Stimulated activated CD8-positive, alpha-beta memory T cell treated with anti-CD3 and anti-CD28 coated beads, Interleukin-4, amount 100 ng/mL, for 1 hour (primary cell): ENCODE data around the gene STT3B.

Experiments
- DNase-seq, 2 donors: peaks; one replicate each; pipeline ENCODE4 v3.0.0-alpha.2; 2020; ENCODE audit warnings: low read depth in 2 of 2, low spot score in 1 of 2

Gene STT3B

DNA sequence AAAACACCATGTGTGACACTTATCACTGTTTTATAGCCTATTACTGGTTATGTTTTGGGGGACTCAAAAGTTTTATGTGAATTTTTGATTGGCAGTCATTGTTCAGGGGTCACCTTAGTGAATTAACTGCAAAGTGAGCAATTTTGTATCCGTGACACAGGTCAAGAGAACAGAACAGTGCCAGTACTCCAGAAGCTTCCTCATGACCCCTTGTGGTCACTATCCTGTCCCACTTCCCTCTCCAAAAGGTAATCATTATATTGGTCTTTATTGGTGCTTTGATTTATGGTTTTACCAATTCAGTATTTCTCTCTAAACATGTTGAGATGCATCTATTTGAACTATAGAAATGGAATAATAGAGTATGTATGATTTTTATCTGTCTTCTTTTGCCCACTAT, 107.1 kb downstream of the STT3B start:
- no peak for DNase-seq

DNA sequence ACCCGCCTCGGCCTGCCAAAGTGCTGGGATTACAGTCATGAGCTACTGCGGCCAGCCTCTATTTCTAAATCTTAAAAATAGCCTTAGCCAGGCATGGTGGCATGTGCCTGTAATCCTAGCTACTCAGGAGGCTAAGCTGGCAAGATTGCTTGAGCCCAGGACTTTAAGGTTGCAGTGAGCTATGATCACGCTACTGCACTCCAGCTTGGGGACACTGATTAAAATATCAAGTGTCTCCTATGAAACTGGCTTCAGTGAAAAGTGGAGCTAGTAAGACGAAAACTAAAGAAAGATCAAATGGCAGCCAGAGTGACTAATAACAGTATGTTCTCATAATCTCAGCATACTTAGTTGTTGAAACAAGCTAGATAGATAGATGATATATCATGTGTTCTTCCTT, 112.5 kb downstream of the STT3B start:
- no peak for DNase-seq

DNA sequence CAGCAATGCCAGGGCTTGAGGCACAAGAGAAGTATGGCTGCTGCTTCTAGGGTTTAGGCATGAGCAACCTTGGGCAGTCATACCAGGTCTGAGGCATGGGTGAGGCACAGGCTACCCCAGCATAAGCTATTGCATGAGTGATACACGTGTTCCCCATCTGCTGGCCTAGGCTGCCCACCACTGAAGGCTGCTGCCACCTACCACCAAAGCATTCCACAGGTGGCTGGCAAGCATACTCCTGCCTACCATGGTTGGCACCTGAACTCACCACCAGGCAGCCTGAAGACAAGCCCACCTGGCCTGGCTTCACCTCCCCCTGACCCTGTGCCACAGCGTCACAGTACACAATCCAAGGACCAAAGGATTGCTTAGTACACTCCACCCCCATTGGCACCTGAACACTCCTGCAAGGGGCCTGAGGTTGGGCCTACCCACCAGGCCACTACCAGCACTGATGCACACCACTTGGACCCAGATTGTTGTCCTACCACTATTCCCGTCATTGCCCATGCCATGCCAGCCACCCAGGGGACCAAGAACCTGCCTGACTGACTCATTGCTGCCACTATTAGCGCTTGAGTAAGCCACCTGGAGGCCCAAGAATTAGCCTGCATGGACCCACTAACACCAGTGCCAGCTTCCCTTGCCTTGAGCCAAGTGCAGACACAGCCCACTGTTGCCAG, 115.7 kb downstream of the STT3B start:
- no peak for DNase-seq

DNA sequence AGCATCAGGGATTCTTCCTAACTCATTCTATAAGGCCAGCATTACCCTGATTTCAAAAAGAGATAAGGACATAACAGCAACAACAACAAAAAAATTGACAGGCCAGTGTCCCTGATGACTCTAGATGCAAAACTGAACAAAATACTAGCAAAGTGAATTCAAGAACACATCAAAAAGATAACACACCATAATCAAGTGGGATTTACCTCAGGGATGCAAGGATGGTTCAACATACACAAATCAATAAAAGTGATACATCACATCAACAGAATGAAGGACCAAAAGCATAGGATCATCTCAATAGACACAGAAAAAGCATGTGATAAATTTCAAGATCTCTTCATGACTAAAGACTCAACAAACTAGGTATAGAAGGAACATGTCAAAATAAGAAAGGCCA, 119.6 kb downstream of the STT3B start:
- DNase-seq, result no peak

DNA sequence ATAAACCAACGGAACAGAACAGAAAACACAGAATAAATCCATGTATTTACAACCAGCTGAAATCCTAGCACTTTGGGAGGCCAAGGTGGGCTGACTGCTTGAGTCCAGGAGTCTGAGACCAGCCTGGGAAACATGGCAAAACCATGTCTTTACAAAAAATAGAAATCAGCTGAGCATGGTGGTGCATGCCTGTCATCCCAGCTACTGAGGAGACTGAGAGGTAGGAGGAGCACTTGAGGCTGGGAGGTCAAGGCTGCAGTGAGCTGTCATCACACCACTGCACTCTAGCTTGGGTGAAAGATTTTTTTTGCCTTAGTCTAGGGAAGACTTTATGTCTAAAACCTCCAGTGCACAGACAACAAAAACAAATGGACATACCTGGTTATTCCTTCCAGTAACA, 120.7 kb downstream of the STT3B start:
- DNase-seq, result no peak

GRCh38 chr3:31654998-31655397, 122.3 kb downstream of the STT3B start:
- no peak for DNase-seq

GRCh38 chr3:31659246-31659645, 126.5 kb downstream of the STT3B start:
- no peak for DNase-seq

DNA sequence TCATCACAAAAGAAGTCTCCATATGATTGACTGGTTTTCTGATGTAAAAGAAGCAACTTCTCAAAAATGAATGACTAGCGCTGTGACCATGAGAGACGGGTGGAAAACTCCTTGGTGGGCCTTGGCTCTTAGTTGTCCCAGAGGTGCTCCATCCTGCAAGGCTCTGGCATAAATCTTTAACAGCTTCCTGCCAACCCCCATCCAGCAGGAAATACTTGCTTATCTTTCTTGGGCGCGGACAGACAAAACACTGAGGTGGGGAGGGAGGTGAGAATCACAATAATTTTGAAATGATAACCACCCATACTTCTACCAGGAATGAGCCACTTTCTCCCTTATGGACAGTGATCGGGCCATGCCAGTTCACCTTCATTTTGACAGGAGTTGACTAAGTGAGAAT, 128.6 kb downstream of the STT3B start:
- no peak for DNase-seq

- no peak for DNase-seq
These were observed 129.4 kb downstream of the STT3B start for GRCh38 chr3:31661993-31662670.

DNA sequence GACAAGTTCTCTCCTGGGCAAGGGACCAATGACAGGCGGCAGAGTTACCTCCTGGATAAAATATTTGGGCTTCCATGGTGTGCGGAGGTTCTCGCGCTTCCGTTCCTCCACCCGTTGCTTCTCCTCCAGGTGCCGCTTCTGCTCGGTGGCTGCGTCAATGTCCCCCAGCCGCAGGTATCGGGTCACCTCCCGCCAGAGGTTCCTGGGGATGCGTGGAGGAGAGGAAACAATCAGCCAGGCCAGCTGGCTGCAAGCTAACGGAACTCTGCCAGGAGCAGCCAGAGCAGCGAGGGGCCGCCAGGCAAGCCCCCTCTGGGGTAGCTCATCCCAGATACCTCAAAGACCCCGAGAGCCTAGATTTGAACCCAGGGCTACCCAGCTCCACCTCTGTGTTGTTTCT, 131.3 kb downstream of the STT3B start:
- no peak for DNase-seq

GRCh38 chr3:31667582-31667981, 134.9 kb downstream of the STT3B start:
- no peak for DNase-seq

- DNase-seq, result no peak
These were observed 135.5 kb downstream of the STT3B start for GRCh38 chr3:31668242-31668641.

GRCh38 chr3:31670136-31670535, 137.4 kb downstream of the STT3B start:
- no peak for DNase-seq

DNA sequence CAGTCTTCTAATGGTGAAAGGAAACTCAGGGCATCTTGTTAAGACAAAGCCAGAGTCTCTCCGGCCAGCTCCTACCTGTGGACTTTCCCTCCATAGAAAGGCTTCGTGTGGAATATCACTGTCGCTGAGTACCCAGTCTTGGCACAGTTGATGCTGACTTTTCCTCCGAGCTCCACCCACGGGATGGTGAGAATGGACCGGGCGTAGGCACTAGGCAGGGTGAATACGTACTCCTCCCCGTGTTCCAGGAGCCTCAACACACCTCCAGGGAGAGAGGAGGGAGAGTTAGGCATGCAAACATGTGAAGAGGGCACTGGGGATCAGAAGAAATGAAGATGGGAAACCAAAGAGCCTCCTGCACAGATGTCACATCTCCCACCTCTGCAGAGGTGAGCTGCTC, 138.0 kb downstream of the STT3B start:
- no peak for DNase-seq

DNA sequence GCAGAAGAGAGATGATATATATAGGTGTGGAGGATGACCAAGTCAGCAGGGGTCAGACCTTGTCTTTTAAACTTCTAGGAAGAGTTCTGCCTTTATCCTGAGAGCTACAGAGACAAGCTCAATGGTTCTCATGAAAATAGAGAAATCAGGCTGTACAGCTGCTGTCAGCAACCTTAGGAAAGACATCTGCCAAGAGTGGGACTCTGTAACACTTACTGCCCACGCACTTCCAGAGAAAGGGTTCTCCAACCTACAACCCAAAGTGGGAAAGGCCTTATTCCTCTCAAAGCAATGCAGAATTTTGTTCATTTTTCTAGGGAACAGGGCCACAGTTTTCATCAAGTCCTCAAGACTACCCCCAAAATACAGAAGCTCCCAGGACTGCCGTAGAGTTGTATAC, 138.7 kb downstream of the STT3B start:
- no peak for DNase-seq

DNA sequence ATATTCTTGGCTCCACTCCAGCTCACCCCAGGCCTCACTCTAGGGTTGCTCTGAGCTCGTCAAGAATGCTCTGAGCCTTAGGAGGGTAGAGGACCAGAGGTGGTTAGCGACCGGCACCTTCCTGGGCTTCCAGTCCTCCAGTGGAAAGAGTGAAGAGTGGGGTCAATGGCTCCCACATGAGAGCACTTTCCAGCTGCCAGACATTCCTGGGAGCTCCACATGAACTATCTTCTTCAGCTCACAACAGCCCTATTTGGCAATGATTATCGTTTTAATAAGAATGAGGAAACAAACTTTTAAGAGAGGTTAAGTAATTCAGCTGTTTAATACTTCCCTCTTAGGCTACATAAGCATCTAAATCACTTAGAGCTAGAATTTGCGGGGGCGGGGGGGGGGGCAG, 139.3 kb downstream of the STT3B start:
- DNase-seq, result no peak

GRCh38 chr3:31673950-31674349, 141.2 kb downstream of the STT3B start:
- DNase-seq, result no peak

- no peak for DNase-seq
These were observed 143.8 kb downstream of the STT3B start for GRCh38 chr3:31676556-31676955.

GRCh38 chr3:31680072-31680870, 147.5 kb downstream of the STT3B start:
- no peak for DNase-seq
